ENCODE results near the gene PDZD2.

- no peak for TF ChIP-seq POLR2A (IDR thresholded peaks at IDR 0.05)
- TF ChIP-seq CTCF (IDR thresholded peaks at IDR 0.05): no peak
These were observed 455.8 kb downstream of the PDZD2 start for GRCh38 chr5:32094691-32095090.

Measured in heart left ventricle (tissue), 13 donors.